GM12873 (cell line): ENCODE measurements around the gene RBM45.

ENCODE experiments used
- CTCF ChIP-seq: IDR thresholded peaks from 2 replicates; pipeline ENCODE4 v1.5.1; 2012; ENCODE audit warnings: low read depth, mild to moderate bottlenecking, moderate library complexity, low read length, control low read depth; ENCODE audit not compliant: insufficient read depth; ENCODE audit errors: missing control alignments

The RBM45 gene

GRCh38 chr2:178173657-178174056 is 61.4 kb downstream of the RBM45 start:
- TF ChIP-seq CTCF, result no peak

GRCh38 chr2:178177066-178177679 is 64.9 kb downstream of the RBM45 start:
- no peak for TF ChIP-seq CTCF
